K562 (cell line): ENCODE results near the gene SPAG4. TPM values are rescaled to one million over a fixed set of nuclear protein-coding genes. Genes with fewer than 3 reads are reported as not detected.

Experiments used
- ARID3B ChIP-seq: fragments of 250-450 bp; sonication (Bioruptor Pico); IDR thresholded peaks from 2 replicates; pipeline ENCODE4 v1.4.0; 2020; ENCODE audit warnings: borderline replicate concordance
- BHLHE40 ChIP-seq: IDR thresholded peaks from 2 replicates; pipeline ENCODE4 v1.6.1; 2011; ENCODE audit warnings: low read length, improper control_type of control experiment
- CEBPG ChIP-seq, 3 experiments: fragments of 200-800 bp in 1 of 3; sonication (Bioruptor generic) in 1 of 3; sonication (generic) in 1 of 3; formaldehyde crosslinking in 1 of 3; IDR thresholded peaks in 2 of 3; conservative IDR thresholded peaks in 1 of 3; 2 replicates each; pipeline versions ENCODE4 v1.6.1 to v1.8.0; 2016 to 2022; ENCODE audit warnings: missing compliant biosample characterization in 2 of 3, missing genetic modification characterization in 2 of 3, mild to moderate bottlenecking in 1 of 3, missing genetic modification reagents in 1 of 3
- CREM ChIP-seq: IDR thresholded peaks from 2 replicates; pipeline ENCODE4 v1.6.1; 2014; ENCODE audit warnings: antibody characterized with exemption, low read depth
- FOXK1 ChIP-seq: sonication (generic); formaldehyde crosslinking; IDR thresholded peaks from 2 replicates; pipeline ENCODE4 v1.8.0; 2022; ENCODE audit warnings: missing genetic modification reagents, mild to moderate bottlenecking, borderline replicate concordance
- KAT7 ChIP-seq: sonication (generic); formaldehyde crosslinking; IDR thresholded peaks from 2 replicates; pipeline ENCODE4 v1.8.0; 2022; ENCODE audit warnings: missing genetic modification reagents, mild to moderate bottlenecking, borderline replicate concordance
- L3MBTL2 ChIP-seq: fragments of 450-650 bp; IDR thresholded peaks from 2 replicates; pipeline ENCODE4 v1.6.1; 2016; ENCODE audit warnings: mild to moderate bottlenecking, moderate library complexity
- POLR2G ChIP-seq: fragments of 200-400 bp; formaldehyde crosslinking; IDR thresholded peaks from 2 replicates; pipeline ENCODE4 v1.6.1; 2017; ENCODE audit warnings: low read depth, mild to moderate bottlenecking, antibody characterized with exemption, low read length, moderate library complexity
- ZNF146 ChIP-seq: IDR thresholded peaks from one replicate; pipeline ENCODE4 v1.6.1; 2018; ENCODE audit warnings: missing compliant biosample characterization; ENCODE audit not compliant: unreplicated experiment
- polyA plus RNA-seq, 8 experiments: library from polyadenylated mRNA; depleted of rRNA in 4 of 8; stranded (reverse) in 5 of 8; unstranded in 3 of 8; fragments of >200 nt; fragmentation: Nextera tagmentation in 2 of 8; fragmentation: Illumina TruSeq in 1 of 8; extraction: Ambion mirVana in 2 of 8; extraction: Trizol in 1 of 8; gene quantifications; 2 replicates each; pipeline versions ENCODE4 v1.2.1 to v1.2.3, GENCODE V29; 2011 to 2014; ENCODE audit warnings: inconsistent platforms in 1 of 8, missing spikeins in 1 of 8
- total RNA-seq, 7 experiments: library from RNA; depleted of rRNA in 6 of 7; stranded (reverse); fragments of >200 nt in 6 of 7; fragmentation: Illumina TruSeq in 2 of 7; extraction: Trizol in 2 of 7; gene quantifications; 2 replicates each; pipeline versions ENCODE4 v1.2.1 to v1.2.3, GENCODE V29; 2011 to 2021; ENCODE audit warnings: low replicate concordance in 1 of 7
- TF ChIP-seq, protein P1 (sequence below): sonication (generic); formaldehyde crosslinking; IDR thresholded peaks from 2 replicates; pipeline ENCODE4 v1.8.0; 2022; ENCODE audit warnings: mild to moderate bottlenecking, missing genetic modification reagents

SPAG4 gene
- total and polyA plus RNA-seq, 9 of the 15 experiments (the other 6 are each of a cell fraction or from before 2014, with no cell fraction given) = 1.6 to 11.4 (median 4.6) TPM

- no peak for TF ChIP-seq CEBPG (CRISPR knock-in tag; IDR thresholded peaks at IDR 0.05)
- TF ChIP-seq CEBPG (tag; conservative IDR thresholded peaks at IDR 0.05 in 1 of 2, IDR thresholded peaks at IDR 0.05 in 1 of 2) = no peak
- TF ChIP-seq FOXK1 (CRISPR knock-in tag) = no peak
- TF ChIP-seq, protein P1, sequence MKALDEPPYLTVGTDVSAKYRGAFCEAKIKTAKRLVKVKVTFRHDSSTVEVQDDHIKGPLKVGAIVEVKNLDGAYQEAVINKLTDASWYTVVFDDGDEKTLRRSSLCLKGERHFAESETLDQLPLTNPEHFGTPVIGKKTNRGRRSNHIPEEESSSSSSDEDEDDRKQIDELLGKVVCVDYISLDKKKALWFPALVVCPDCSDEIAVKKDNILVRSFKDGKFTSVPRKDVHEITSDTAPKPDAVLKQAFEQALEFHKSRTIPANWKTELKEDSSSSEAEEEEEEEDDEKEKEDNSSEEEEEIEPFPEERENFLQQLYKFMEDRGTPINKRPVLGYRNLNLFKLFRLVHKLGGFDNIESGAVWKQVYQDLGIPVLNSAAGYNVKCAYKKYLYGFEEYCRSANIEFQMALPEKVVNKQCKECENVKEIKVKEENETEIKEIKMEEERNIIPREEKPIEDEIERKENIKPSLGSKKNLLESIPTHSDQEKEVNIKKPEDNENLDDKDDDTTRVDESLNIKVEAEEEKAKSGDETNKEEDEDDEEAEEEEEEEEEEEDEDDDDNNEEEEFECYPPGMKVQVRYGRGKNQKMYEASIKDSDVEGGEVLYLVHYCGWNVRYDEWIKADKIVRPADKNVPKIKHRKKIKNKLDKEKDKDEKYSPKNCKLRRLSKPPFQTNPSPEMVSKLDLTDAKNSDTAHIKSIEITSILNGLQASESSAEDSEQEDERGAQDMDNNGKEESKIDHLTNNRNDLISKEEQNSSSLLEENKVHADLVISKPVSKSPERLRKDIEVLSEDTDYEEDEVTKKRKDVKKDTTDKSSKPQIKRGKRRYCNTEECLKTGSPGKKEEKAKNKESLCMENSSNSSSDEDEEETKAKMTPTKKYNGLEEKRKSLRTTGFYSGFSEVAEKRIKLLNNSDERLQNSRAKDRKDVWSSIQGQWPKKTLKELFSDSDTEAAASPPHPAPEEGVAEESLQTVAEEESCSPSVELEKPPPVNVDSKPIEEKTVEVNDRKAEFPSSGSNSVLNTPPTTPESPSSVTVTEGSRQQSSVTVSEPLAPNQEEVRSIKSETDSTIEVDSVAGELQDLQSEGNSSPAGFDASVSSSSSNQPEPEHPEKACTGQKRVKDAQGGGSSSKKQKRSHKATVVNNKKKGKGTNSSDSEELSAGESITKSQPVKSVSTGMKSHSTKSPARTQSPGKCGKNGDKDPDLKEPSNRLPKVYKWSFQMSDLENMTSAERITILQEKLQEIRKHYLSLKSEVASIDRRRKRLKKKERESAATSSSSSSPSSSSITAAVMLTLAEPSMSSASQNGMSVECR (CRISPR knock-in tag) = no peak
- no peak for TF ChIP-seq ZNF146 (CRISPR knock-in tag)
- TF ChIP-seq KAT7 = no peak
- no peak for TF ChIP-seq CREM
- TF ChIP-seq BHLHE40 = no peak
- TF ChIP-seq POLR2G = no peak
- no peak for TF ChIP-seq L3MBTL2
- no peak for TF ChIP-seq ARID3B (CRISPR knock-in tag)
These were observed 5.4 kb downstream of the SPAG4 start (continued) for GRCh38 chr20:35620818-35621559.
